ENCODE measurements around the gene TMEM161A.

Gene TMEM161A

DNA sequence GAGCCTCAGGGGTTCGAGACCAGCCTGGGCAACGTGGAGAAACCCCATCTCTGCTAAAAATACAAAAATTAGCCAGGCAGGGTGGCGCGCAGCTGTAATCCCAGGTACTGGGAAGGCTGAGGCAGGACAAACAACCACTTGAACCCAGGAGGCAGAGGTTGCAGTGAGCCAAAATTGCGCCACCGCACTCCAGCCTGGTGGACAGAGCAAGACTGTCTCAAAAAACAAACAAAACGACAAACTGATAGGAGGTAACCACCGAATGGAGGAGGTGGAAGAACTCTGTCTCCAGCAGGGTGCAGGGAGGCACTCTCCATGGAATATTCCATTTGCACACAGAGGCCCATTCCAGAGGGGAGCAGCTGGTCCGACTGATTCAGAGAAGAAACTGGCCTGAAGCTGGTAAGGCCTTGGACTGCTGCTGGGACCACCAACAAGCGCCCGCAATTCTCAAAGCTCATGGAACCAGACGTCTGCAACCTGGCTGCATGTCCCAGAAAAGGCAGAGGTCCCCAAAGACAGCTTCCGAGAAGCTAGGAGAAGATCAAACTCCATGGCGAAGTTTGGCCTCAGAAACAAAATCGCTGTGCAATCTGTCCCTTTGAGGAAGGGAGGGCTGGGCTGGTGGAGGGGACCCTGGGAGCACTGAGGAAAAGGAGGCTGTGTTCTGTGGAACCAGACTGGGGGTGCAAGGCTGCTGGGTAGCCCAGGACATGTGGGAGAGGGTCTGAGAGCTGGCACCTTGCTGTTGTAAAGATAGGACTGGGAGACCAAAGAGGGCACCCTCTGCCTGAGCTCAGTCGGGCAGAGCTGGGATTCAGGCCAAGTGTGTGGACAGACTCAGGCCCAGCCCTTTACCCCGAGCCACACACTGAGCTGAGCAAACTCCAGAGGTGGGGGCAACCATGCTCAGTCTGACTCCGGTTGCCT is 39.3 kb downstream of the TMEM161A start:
- H3K79me2 ChIP-seq (ENCODE audit: low read length) = no peaks in the 10 kb centered on the region
- H3K9me3 ChIP-seq (ENCODE audit: insufficient read depth, low read length) = no peaks in the 10 kb centered on the region
- TF ChIP-seq, protein P1, sequence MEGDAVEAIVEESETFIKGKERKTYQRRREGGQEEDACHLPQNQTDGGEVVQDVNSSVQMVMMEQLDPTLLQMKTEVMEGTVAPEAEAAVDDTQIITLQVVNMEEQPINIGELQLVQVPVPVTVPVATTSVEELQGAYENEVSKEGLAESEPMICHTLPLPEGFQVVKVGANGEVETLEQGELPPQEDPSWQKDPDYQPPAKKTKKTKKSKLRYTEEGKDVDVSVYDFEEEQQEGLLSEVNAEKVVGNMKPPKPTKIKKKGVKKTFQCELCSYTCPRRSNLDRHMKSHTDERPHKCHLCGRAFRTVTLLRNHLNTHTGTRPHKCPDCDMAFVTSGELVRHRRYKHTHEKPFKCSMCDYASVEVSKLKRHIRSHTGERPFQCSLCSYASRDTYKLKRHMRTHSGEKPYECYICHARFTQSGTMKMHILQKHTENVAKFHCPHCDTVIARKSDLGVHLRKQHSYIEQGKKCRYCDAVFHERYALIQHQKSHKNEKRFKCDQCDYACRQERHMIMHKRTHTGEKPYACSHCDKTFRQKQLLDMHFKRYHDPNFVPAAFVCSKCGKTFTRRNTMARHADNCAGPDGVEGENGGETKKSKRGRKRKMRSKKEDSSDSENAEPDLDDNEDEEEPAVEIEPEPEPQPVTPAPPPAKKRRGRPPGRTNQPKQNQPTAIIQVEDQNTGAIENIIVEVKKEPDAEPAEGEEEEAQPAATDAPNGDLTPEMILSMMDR (IDR thresholded peaks at IDR 0.05; ENCODE audit: low read depth, low read length) = no peak
- TF ChIP-seq EZH2phosphoT487 (IDR thresholded peaks at IDR 0.05; ENCODE audit: low read depth) = no peak
- no peaks in the 10 kb centered on the region for H3K36me3 ChIP-seq (replicated peaks; ENCODE audit: low read depth, low read length)
- no peak overlapping the region for H3K4me2 ChIP-seq (ENCODE audit: low read length)
- H4K20me1 ChIP-seq (ENCODE audit: insufficient read depth, low read length) = no peaks in the 10 kb centered on the region
- H3K9ac ChIP-seq (ENCODE audit: low read length) = no peak overlapping the region
- no peaks in the 10 kb centered on the region for H3K4me1 ChIP-seq (ENCODE audit: low read length)
- H3K4me3 ChIP-seq (ENCODE audit: low read length) = no peak overlapping the region
- no peaks in the 10 kb centered on the region for H3K27me3 ChIP-seq (ENCODE audit: low read depth, low read length)
- no peak overlapping the region for H2AFZ ChIP-seq (ENCODE audit: low read depth, low read length)
- no peak overlapping the region for H3K27ac ChIP-seq (ENCODE audit: low read length)

GRCh38 chr19:19098084-19098702 is 40.1 kb downstream of the TMEM161A start:
- H3K27me3 ChIP-seq (ENCODE audit: low read depth, low read length) = no peaks in the 10 kb centered on the region
- no peaks in the 10 kb centered on the region for H3K4me1 ChIP-seq (ENCODE audit: low read length)
- no peak overlapping the region for H3K27ac ChIP-seq (ENCODE audit: low read length)
- H2AFZ ChIP-seq (ENCODE audit: low read depth, low read length) = no peak overlapping the region
- no peaks in the 10 kb centered on the region for H3K36me3 ChIP-seq (replicated peaks; ENCODE audit: low read depth, low read length)
- TF ChIP-seq EZH2phosphoT487 (IDR thresholded peaks at IDR 0.05; ENCODE audit: low read depth) = no peak
- TF ChIP-seq, protein P1 (IDR thresholded peaks at IDR 0.05; ENCODE audit: low read depth, low read length) = no peak
- H3K79me2 ChIP-seq (ENCODE audit: low read length) = no peaks in the 10 kb centered on the region
- no peaks in the 10 kb centered on the region for H3K9me3 ChIP-seq (ENCODE audit: insufficient read depth, low read length)
- no peak overlapping the region for H3K9ac ChIP-seq (ENCODE audit: low read length)
- no peak overlapping the region for H3K4me3 ChIP-seq (ENCODE audit: low read length)
- H4K20me1 ChIP-seq (ENCODE audit: insufficient read depth, low read length) = no peaks in the 10 kb centered on the region
- H3K4me2 ChIP-seq (ENCODE audit: low read length) = no peak overlapping the region

DNA sequence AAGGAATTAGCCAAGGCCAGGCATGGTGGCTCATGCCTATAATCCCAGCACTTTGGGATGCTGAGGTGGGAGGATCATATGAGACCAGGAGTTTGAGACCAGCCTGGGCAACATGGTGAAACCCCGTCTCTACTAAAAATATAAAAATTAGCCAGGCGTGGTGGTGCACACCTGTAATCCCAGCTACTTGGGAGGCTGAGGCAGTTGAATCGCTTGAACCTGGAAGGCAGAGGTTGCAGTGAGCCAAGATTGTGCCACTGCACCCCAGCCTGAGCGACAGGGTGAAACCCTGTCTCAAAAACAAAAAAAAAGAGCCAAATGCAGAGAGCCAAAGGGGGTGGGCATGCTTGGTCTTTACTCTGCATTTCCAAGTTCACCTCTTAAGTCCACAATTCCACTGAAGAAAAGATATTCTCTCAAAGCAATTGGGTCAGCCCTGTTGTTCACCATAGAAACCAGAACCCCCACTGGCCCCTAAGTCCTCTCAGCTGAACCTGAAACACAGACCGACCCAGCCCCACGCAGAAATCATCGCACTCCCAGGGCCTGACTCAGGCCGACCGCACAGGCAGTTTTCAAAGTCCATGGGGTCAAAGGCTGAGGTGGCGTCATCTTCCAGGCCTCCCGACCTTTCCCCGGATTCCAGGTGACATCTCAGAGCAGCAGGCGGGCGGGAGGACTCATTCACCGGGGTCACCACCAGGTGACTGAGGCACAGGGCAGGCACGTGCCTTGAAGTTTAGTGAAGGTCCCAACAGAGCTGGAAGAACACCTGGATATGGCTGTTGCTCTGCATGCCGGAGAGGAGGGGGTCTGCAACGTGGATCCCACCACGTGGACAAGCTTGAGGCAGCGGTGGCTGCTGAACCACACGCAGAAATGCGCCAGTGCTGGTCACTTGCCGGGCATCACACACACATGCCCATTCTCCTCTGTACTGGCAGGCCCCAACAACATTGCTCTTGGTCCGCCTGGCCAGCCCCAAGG is 41.3 kb downstream of the TMEM161A start:
- no peak for TF ChIP-seq EZH2phosphoT487 (IDR thresholded peaks at IDR 0.05; ENCODE audit: low read depth)
- TF ChIP-seq, protein P1 (IDR thresholded peaks at IDR 0.05; ENCODE audit: low read depth, low read length) = no peak
- no peak overlapping the region for H3K4me2 ChIP-seq (ENCODE audit: low read length)
- H2AFZ ChIP-seq (ENCODE audit: low read depth, low read length) = no peak overlapping the region

More for the DNA sequence above, 41.3 kb downstream of the TMEM161A start:
- no peak overlapping the region for H3K9ac ChIP-seq (ENCODE audit: low read length)
- no peaks in the 10 kb centered on the region for H3K4me1 ChIP-seq (ENCODE audit: low read length)
- no peaks in the 10 kb centered on the region for H4K20me1 ChIP-seq (ENCODE audit: insufficient read depth, low read length)
- H3K79me2 ChIP-seq (ENCODE audit: low read length) = no peaks in the 10 kb centered on the region
- no peaks in the 10 kb centered on the region for H3K27me3 ChIP-seq (ENCODE audit: low read depth, low read length)
- H3K36me3 ChIP-seq (replicated peaks; ENCODE audit: low read depth, low read length) = no peaks in the 10 kb centered on the region
- no peak overlapping the region for H3K27ac ChIP-seq (ENCODE audit: low read length)
- H3K9me3 ChIP-seq (ENCODE audit: insufficient read depth, low read length) = no peaks in the 10 kb centered on the region
- no peak overlapping the region for H3K4me3 ChIP-seq (ENCODE audit: low read length)

Data from OCI-LY3 (cell line).